Natural killer cell (primary cell): ENCODE results near the gene CDK7. TPM values are rescaled to one million over a fixed set of nuclear protein-coding genes. Genes with fewer than 3 reads are reported as not detected.

Experiments
- ATAC-seq, 3 donors: fragments of 150-1000 bp in 2 of 3; fragments of 200-7000 bp in 1 of 3; cut with Tn5 transposase; 1 replicate in 1 of 3; 2 replicates in 2 of 3; pipeline ENCODE4 v1.10.0; 2021; ENCODE audit warnings: mild to moderate bottlenecking in 2 of 3, moderate library complexity in 2 of 3
- DNase-seq, 2 donors: peaks; one replicate each; pipeline versions ENCODE4 v3.0.0 to v3.0.0-alpha.2; 2013 to 2021; ENCODE audit warnings: mixed read lengths in 1 of 2
- H3K27ac ChIP-seq: one replicate; pipeline ENCODE4 v1.5.1; 2013; ENCODE audit warnings: mild to moderate bottlenecking, low read length
- H3K27me3 ChIP-seq: one replicate; pipeline ENCODE4 v1.6.1; 2013; ENCODE audit warnings: low read length; ENCODE audit not compliant: control insufficient read depth, insufficient read depth
- H3K36me3 ChIP-seq: one replicate; pipeline ENCODE4 v1.6.1; 2013; ENCODE audit warnings: low read length; ENCODE audit not compliant: control insufficient read depth, insufficient read depth
- H3K4me1 ChIP-seq: one replicate; pipeline ENCODE4 v1.6.1; 2013; ENCODE audit warnings: low read length; ENCODE audit not compliant: control insufficient read depth, insufficient read depth
- H3K4me3 ChIP-seq: one replicate; pipeline ENCODE4 v1.5.1; 2013; ENCODE audit warnings: low read length
- H3K9me3 ChIP-seq: one replicate; pipeline ENCODE4 v1.6.1; 2013; ENCODE audit warnings: low read length; ENCODE audit not compliant: control insufficient read depth, insufficient read depth
- H3K27ac Mint-ChIP-seq, 2 donors: one replicate each; pipeline ENCODE4 v1.8.0; 2022; ENCODE audit warnings: mild to moderate bottlenecking in 2 of 2, mixed read lengths in 2 of 2, moderate library complexity in 1 of 2
- H3K27me3 Mint-ChIP-seq, 2 donors: one replicate each; pipeline ENCODE4 v1.8.0; 2022; ENCODE audit warnings: low read depth in 2 of 2, mixed read lengths in 2 of 2
- H3K36me3 Mint-ChIP-seq: one replicate; pipeline ENCODE4 v1.8.0; 2022; ENCODE audit warnings: mixed read lengths
- H3K4me1 Mint-ChIP-seq, 2 donors: one replicate each; pipeline ENCODE4 v1.8.0; 2022; ENCODE audit warnings: mixed read lengths in 2 of 2
- H3K4me3 Mint-ChIP-seq: one replicate; pipeline ENCODE4 v1.8.0; 2022; ENCODE audit warnings: mild to moderate bottlenecking, moderate library complexity, mixed read lengths
- H3K9me3 Mint-ChIP-seq, 2 donors: one replicate each; pipeline ENCODE4 v1.8.0; 2022; ENCODE audit warnings: mixed read lengths in 2 of 2
- CTCF ChIP-seq: fragments of 200-600 bp; IDR thresholded peaks from one replicate; pipeline ENCODE4 v1.8.0; 2022; ENCODE audit warnings: antibody characterized with exemption
- WGBS: methylation state at CpG from one replicate; pipeline ENCODE4 v1.1.7; 2013; ENCODE audit warnings: missing lambda C conversion rate; ENCODE audit not compliant: insufficient coverage; 5-methylcytosine and 5-hydroxymethylcytosine counted together
- intact Hi-C: fragments of 100-400 bp; cut with micrococcal nuclease; formaldehyde crosslinking; loops from one replicate; pipeline ENCODE4 v1.14.2; 2022
- total RNA-seq, 4 donors: library from RNA; stranded (reverse); fragments of 120-200 nt in 1 of 4; gene quantifications; one replicate each; pipeline versions ENCODE4 v1.2.3 to v1.2.4, GENCODE V29; 2013 to 2022

Gene CDK7
- total RNA-seq, 3 donors from 2014 or later (not counting 1 experiment from before 2014, with no cell fraction given): 30.6 to 39.5 (median 30.8) TPM

- 95% methylated on average over 4 of the region's 7 CpGs for WGBS
- ATAC-seq (no peak), DNase-seq (no peak)
- Mint-ChIP-seq H3K27ac (no peak overlapping the region), H3K9me3 (no peaks in the 10 kb centered on the region), H3K36me3 (peaks cover 3% of the 10 kb centered on the region), H3K4me3 (no peak overlapping the region), H3K4me1 (peaks cover 0 to 5% of the 10 kb centered on the region in 2 donors), H3K27me3 (no peaks in the 10 kb centered on the region)
- H3K4me3 ChIP-seq: no peak overlapping the region
- H3K27me3 ChIP-seq: no peaks in the 10 kb centered on the region
- H3K27ac ChIP-seq: no peak overlapping the region
- H3K4me1 ChIP-seq: no peaks in the 10 kb centered on the region
- no peaks in the 10 kb centered on the region for H3K9me3 ChIP-seq
- intact Hi-C loops: no loop called here
- H3K36me3 ChIP-seq: peaks cover 43% of the 10 kb centered on the region
- TF ChIP-seq CTCF: no peak
These were observed 40.9 kb downstream of the CDK7 start for GRCh38 chr5:69275563-69275962.

DNA sequence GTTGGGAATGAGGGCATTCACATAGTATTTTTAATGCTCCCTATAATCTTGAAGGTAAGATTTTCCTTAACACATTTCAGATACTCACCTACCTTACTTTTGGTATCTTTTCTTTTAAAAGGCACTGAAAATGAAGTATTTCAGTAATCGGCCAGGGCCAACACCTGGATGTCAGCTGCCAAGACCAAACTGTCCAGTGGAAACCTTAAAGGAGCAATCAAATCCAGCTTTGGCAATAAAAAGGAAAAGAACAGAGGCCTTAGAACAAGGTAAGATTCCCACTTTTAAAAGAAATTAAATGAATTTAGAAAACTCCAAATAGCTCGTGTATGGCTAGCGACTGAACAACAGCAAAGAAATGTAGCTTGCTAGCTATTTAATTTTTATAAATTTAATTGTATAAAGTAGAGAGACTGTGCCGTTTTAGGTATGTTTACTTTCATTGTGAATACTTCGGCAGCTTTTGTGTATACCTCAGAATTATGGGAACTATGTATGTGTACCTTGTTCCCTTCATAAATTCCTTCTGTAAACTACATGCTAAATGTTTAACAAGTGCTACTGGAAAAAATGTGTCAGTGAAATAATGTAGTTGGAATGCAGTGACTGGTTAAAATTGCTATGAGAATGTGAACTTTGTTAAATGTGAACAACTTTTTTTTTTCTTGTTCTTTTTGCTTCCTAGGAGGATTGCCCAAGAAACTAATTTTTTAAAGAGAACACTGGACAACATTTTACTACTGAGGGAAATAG lies 41.9 kb downstream of the CDK7 start:
- H3K4me1 ChIP-seq: no peaks in the 10 kb centered on the region
- H3K36me3 ChIP-seq: peaks cover 42% of the 10 kb centered on the region
- H3K9me3 ChIP-seq: no peaks in the 10 kb centered on the region
- intact Hi-C loops: no loop called here
- no peaks in the 10 kb centered on the region for H3K4me1 Mint-ChIP-seq
- H3K4me3 Mint-ChIP-seq: no peak overlapping the region
- no peak for ATAC-seq
- TF ChIP-seq CTCF: no peak
- H3K36me3 Mint-ChIP-seq: no peaks in the 10 kb centered on the region
- 90% methylated on average over 4 of the region's 5 CpGs for WGBS
- no peaks in the 10 kb centered on the region for H3K27me3 Mint-ChIP-seq
- H3K9me3 Mint-ChIP-seq: no peaks in the 10 kb centered on the region
- no peak overlapping the region for H3K27ac Mint-ChIP-seq
- DNase-seq: no peak
- no peak overlapping the region for H3K4me3 ChIP-seq
- no peaks in the 10 kb centered on the region for H3K27me3 ChIP-seq
- no peak overlapping the region for H3K27ac ChIP-seq

GRCh38 chr5:69279517-69279916 lies 44.8 kb downstream of the CDK7 start:
- Histone ChIP-seq H3K9me3 (no peaks in the 10 kb centered on the region), H3K4me1 (no peaks in the 10 kb centered on the region), H3K4me3 (no peak overlapping the region), H3K27ac (no peak overlapping the region), H3K36me3 (peaks cover 31% of the 10 kb centered on the region), H3K27me3 (no peaks in the 10 kb centered on the region)
- Mint-ChIP-seq H3K4me3 (no peak overlapping the region), H3K9me3 (no peaks in the 10 kb centered on the region), H3K36me3 (no peaks in the 10 kb centered on the region), H3K27ac (no peak overlapping the region), H3K27me3 (no peaks in the 10 kb centered on the region), H3K4me1 (no peaks in the 10 kb centered on the region)
- no peak for TF ChIP-seq CTCF
- ATAC-seq (no peak), DNase-seq (no peak)
- WGBS: 98% methylated on average over 3 of the region's 5 CpGs
- intact Hi-C loops: no loop called here

- no peaks in the 10 kb centered on the region for H3K27me3 Mint-ChIP-seq
- DNase-seq (no peak), ATAC-seq (no peak)
- WGBS: 100% methylated on average over 1 of the region's 1 CpG
- no peak overlapping the region for H3K27ac Mint-ChIP-seq
- H3K4me3 ChIP-seq: no peak overlapping the region
- intact Hi-C loops: no loop called here
- H3K4me1 ChIP-seq: no peaks in the 10 kb centered on the region
- H3K9me3 ChIP-seq: no peaks in the 10 kb centered on the region
- H3K27ac ChIP-seq: no peak overlapping the region
- no peaks in the 10 kb centered on the region for H3K36me3 Mint-ChIP-seq
- TF ChIP-seq CTCF: no peak
- peaks cover 28% of the 10 kb centered on the region for H3K36me3 ChIP-seq
- H3K27me3 ChIP-seq: no peaks in the 10 kb centered on the region
- no peaks in the 10 kb centered on the region for H3K9me3 Mint-ChIP-seq
- H3K4me3 Mint-ChIP-seq: no peak overlapping the region
- H3K4me1 Mint-ChIP-seq: no peaks in the 10 kb centered on the region
These were observed 46.4 kb downstream of the CDK7 start for GRCh38 chr5:69281114-69281513.
